Body of pancreas (tissue), 4 donors: ENCODE results near the gene ADAMTSL3.

Experiments
- CTCF ChIP-seq, 7 experiments: fragments of 450-650 bp in 4 of 7; fragments of 200-600 bp in 3 of 7; sonication (generic) in 3 of 7; IDR thresholded peaks; one replicate each; pipeline ENCODE4 v1.5.1; 2016 to 2019; ENCODE audit warnings: antibody characterized with exemption in 7 of 7
- POLR2A ChIP-seq, 3 donors: fragments of 450-650 bp; IDR thresholded peaks; one replicate each; pipeline ENCODE4 v1.6.1; 2016; ENCODE audit warnings: antibody characterized with exemption in 3 of 3, mild to moderate bottlenecking in 2 of 3

GRCh38 chr15:83810110-83810509 is 156.2 kb downstream of the ADAMTSL3 start:
- TF ChIP-seq CTCF (IDR thresholded peaks at IDR 0.05), result no peak
- no peak for TF ChIP-seq POLR2A (IDR thresholded peaks at IDR 0.05)
